Endodermal cell (in vitro differentiated cells): ENCODE results near the gene MBNL2. TPM values are rescaled to one million over a fixed set of nuclear protein-coding genes. Genes with fewer than 3 reads are reported as not detected.

Experiments used
- DNase-seq: peaks from one replicate; pipeline ENCODE4 v3.0.0-alpha.2; 2017
- H3K27ac ChIP-seq: 2 replicates; pipeline ENCODE4 v1.5.1; 2013; ENCODE audit warnings: mild to moderate bottlenecking, low read depth, low read length, moderate library complexity
- H3K27me3 ChIP-seq: 2 replicates; pipeline ENCODE4 v1.6.1; 2013; ENCODE audit warnings: mild to moderate bottlenecking, low read length, moderate library complexity; ENCODE audit not compliant: insufficient read depth, control insufficient read depth, poor library complexity, severe bottlenecking
- H3K36me3 ChIP-seq: 2 replicates; pipeline ENCODE4 v1.7.0; 2013; ENCODE audit warnings: mild to moderate bottlenecking, low read length, moderate library complexity; ENCODE audit not compliant: control insufficient read depth, insufficient read depth
- H3K4me1 ChIP-seq: one replicate; pipeline ENCODE4 v1.7.0; 2013; ENCODE audit warnings: low read length; ENCODE audit not compliant: control insufficient read depth, insufficient read depth
- H3K4me3 ChIP-seq: 2 replicates; pipeline ENCODE4 v1.5.1; 2013; ENCODE audit warnings: mild to moderate bottlenecking, low read length, moderate library complexity
- H3K9ac ChIP-seq: 2 replicates; pipeline ENCODE4 v1.6.1; 2013; ENCODE audit warnings: mild to moderate bottlenecking, low read length, moderate library complexity; ENCODE audit not compliant: poor library complexity, severe bottlenecking; ENCODE audit errors: extremely low read depth
- H3K9me3 ChIP-seq: 2 replicates; pipeline ENCODE4 v1.6.1; 2013; ENCODE audit warnings: mild to moderate bottlenecking, low read length, moderate library complexity; ENCODE audit not compliant: control insufficient read depth
- H3K27ac Mint-ChIP-seq: 2 replicates; pipeline ENCODE4 v1.8.0; 2020; ENCODE audit warnings: mixed read lengths
- H3K27me3 Mint-ChIP-seq: 2 replicates; pipeline ENCODE4 v1.8.0; 2021; ENCODE audit warnings: mild to moderate bottlenecking, mixed read lengths; ENCODE audit not compliant: insufficient read depth
- H3K36me3 Mint-ChIP-seq: 2 replicates; pipeline ENCODE4 v1.8.0; 2020; ENCODE audit warnings: low read depth, mixed read lengths
- H3K4me1 Mint-ChIP-seq: 2 replicates; pipeline ENCODE4 v1.8.0; 2020; ENCODE audit warnings: mixed read lengths
- H3K4me3 Mint-ChIP-seq: 2 replicates; pipeline ENCODE4 v1.8.0; 2020; ENCODE audit warnings: mild to moderate bottlenecking, moderate library complexity, mixed read lengths
- H3K9me3 Mint-ChIP-seq: 2 replicates; pipeline ENCODE4 v1.8.0; 2020; ENCODE audit warnings: mild to moderate bottlenecking, mixed read lengths
- CTCF ChIP-seq: fragments of 200-600 bp; sonication (generic); conservative IDR thresholded peaks from 2 replicates; pipeline ENCODE4 v1.5.0; 2021; ENCODE audit warnings: antibody characterized with exemption, mild to moderate bottlenecking
- WGBS, 2 experiments: methylation state at CpG; one replicate each; pipeline versions ENCODE4 v1.1.5 to v1.1.7; 2013; ENCODE audit warnings: missing lambda C conversion rate in 2 of 2, mixed read lengths in 1 of 2; ENCODE audit not compliant: insufficient coverage in 1 of 2, insufficient read length in 1 of 2; 5-methylcytosine and 5-hydroxymethylcytosine counted together
- total RNA-seq, 2 donors: library from RNA; stranded (reverse); fragmentation: NEBNext Ultra II Directional in 1 of 2; extraction: Animal tissue kit (Norgen Biotek cat#: 25700) in 1 of 2; gene quantifications; 2 replicates in 1 of 2; 3 replicates in 1 of 2; pipeline ENCODE4 v1.2.1, GENCODE V29; 2021

The MBNL2 gene
- total RNA-seq, 2 donors from 2014 or later: 1.7 to 3.3 TPM

- H3K36me3 ChIP-seq: no peaks in the 10 kb centered on the region
- H3K27ac ChIP-seq: no peak overlapping the region
- H3K9me3 ChIP-seq: no peaks in the 10 kb centered on the region
- H3K4me1 ChIP-seq: no peaks in the 10 kb centered on the region
- no peaks in the 10 kb centered on the region for H3K27me3 ChIP-seq
- Mint-ChIP-seq H3K4me1 (no peaks in the 10 kb centered on the region), H3K9me3 (no peaks in the 10 kb centered on the region), H3K36me3 (no peaks in the 10 kb centered on the region), H3K27me3 (peaks cover 14% of the 10 kb centered on the region), H3K27ac (no peak overlapping the region), H3K4me3 (no peak overlapping the region)
- H3K9ac ChIP-seq: no peak overlapping the region
- no peak for TF ChIP-seq CTCF
- no peak overlapping the region for H3K4me3 ChIP-seq
- DNase-seq: no peak
- 93% methylated on average over 2 of the region's 2 CpGs; no CpG with 5 or more reads in 1 of the 2 experiments for WGBS, 2 experiments
Observed at GRCh38 chr13:97288486-97288900, 66.4 kb downstream of the MBNL2 start.

GRCh38 chr13:97289514-97290298, 67.6 kb downstream of the MBNL2 start:
- H3K27ac ChIP-seq: no peak overlapping the region
- Mint-ChIP-seq H3K4me3 (no peak overlapping the region), H3K9me3 (no peaks in the 10 kb centered on the region)

More at GRCh38 chr13:97289514-97290298, 67.6 kb downstream of the MBNL2 start:
- WGBS, 2 experiments: 96 to 100% methylated on average over 2 to 4 of the region's 4 CpGs
- Histone ChIP-seq H3K9ac (no peak overlapping the region), H3K36me3 (no peaks in the 10 kb centered on the region), H3K27me3 (peaks cover 6% of the 10 kb centered on the region), H3K4me1 (no peaks in the 10 kb centered on the region), H3K9me3 (no peaks in the 10 kb centered on the region), H3K4me3 (no peak overlapping the region)
- no peak for TF ChIP-seq CTCF
- H3K27me3 Mint-ChIP-seq: peaks cover 5% of the 10 kb centered on the region
- H3K27ac Mint-ChIP-seq: no peak overlapping the region
- DNase-seq: no peak
- no peaks in the 10 kb centered on the region for H3K4me1 Mint-ChIP-seq
- H3K36me3 Mint-ChIP-seq: no peaks in the 10 kb centered on the region
